Dermis microvascular lymphatic vessel endothelial cell (primary cell): ENCODE results near the gene TNIP1. TPM values are rescaled to one million over a fixed set of nuclear protein-coding genes. Genes with fewer than 3 reads are reported as not detected.
A peak's percentile ranks its signal among the peaks of the same experiment; 100 is the strongest.

Experiments used
- DNase-seq, 2 donors: peaks; one replicate each; pipeline versions ENCODE4 v3.0.0 to v3.0.0-alpha.2; 2010; ENCODE audit warnings: low read depth in 2 of 2
- total RNA-seq: library from RNA; depleted of rRNA; stranded (reverse); fragments of >200 nt; gene quantifications from 2 replicates; pipeline ENCODE4 v1.2.1, GENCODE V29; 2014

The TNIP1 gene
- total RNA-seq, 1 donor from 2014 or later, result 69.1 TPM

DNA sequence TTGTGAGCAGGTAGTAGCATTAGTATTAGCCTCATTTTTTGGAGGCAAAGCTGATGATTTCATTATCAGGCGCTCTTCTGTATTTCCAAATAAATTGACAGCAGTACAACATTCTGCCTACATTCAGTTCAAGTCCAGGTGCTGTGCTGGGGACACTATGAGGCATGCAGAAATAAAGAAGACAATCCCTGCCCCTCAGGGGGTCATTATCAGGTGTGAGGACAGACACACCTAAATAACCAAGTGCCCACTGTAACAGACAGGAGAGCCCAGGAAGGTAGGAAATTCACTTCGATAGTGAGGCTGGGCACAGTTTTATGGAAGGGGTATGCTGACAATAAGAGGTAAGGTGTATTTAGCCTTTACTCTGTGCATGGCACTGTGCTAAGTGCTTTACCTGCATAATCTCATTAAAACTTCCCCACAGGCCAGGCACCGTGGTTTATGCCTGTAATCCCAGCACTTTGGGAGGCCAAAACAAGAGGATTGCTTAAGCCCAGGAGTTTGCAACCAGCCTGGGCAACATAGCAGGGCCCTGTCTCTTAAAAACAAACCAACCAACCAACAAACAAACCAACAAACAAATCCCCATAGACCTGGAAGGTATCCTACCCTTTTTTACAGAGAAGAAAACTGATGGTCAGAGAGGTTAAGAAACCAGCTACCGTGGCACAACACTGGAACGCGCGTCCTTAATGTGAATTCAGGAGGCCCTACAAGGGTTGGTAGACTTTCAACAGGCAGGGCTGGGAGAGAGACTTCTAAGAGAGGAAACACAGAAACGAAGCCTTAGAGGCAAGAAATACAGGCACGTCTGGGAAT lies 77.9 kb downstream of the TNIP1 start:
- no peak for DNase-seq

GRCh38 chr5:151002250-151002649 lies 78.6 kb downstream of the TNIP1 start:
- DNase-seq, result peak in 1 of 2 donors; percentile 54

DNA sequence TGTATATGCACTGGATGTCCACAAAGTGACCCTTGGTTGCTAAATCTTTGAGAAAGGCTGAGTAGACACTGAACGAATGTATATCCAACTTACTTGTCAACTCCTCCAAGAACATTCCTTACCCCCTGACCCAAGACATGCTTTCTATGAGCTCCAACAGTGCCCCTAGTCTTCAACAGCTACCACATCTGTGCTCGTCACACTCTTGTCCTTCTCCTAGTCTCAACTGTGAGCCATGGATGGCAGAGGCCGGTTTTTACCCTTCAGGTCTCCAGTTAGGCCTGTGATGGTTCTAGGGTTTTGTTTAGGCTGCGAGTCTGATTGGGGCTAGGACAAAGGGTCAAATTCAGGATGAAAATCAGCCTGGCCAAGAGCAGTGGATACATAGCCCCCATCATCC lies 79.4 kb downstream of the TNIP1 start:
- no peak for DNase-seq

- no peak for DNase-seq
Measured at GRCh38 chr5:150999704-151000442, 81.0 kb downstream of the TNIP1 start.

- DNase-seq, result no peak
Measured at GRCh38 chr5:150993826-150994412, 86.9 kb downstream of the TNIP1 start.

DNA sequence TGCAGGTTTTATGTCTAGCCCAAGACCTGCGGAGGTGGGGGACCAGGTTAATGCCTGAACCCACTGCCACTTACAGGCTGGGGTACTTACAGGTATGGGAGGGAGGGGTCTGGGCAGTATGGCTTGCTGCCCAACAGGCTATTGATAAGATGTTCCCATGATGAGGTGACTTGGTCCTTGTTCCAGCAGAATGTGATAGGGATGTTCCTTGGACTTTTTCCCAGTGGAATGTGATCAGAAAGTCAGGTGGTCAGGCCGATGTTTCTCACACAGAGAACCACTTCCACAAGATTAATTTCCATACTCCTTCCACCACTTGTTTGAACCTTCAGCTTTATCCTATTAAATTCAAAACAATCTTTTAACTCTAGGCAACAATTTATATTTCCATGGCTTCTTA lies 87.4 kb downstream of the TNIP1 start:
- DNase-seq, result no peak

DNA sequence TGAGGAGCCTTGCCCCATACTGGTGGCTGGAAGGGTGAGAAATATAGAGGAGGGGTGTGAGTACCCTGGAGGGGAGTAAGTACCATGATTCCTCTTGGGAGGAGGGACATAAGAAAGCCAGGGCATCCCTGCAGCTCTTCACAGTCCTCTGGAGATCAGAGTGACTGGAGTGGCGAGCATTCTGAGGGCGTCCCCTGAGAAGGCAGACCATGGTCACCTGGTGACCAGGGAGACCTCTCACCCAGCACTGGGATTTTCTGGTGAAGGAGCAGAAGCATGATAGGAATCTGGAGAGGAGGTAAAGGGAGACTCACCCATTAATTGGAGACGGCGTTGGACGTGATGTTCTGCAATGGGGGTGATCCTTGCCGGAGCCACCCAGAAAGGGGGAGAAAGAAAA lies 88.1 kb downstream of the TNIP1 start:
- DNase-seq, result no peak

GRCh38 chr5:150989695-150990094 lies 91.1 kb downstream of the TNIP1 start:
- DNase-seq, result peak in 1 of 2 donors; percentile 5

DNA sequence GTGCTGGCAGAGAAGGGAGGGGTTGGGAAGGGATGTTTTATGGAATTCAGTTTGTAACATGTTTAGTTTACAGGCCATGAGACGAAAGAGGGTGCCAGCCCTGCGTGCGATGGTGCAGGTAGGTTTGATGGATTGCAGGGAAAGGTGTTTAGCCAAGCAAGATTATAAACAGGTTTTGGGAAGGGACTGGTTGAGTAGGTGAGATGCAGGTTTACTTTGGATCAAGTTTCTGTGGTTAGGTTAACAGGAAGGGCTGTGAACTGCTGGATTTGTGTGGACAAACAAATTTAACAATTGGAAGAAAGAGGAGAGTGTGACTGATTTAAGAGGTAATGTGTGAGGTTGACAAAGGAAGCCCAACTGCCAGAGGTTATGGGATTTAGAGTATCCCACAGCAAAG lies 93.1 kb downstream of the TNIP1 start:
- DNase-seq, result no peak

Other genes starting within 250 kb of the TNIP1 start
- not detected in 2 replicates for gene IRGM, start 234.5 kb downstream of the TNIP1 start, total RNA-seq
- gene ZNF300, start 176.1 kb downstream of the TNIP1 start, total RNA-seq, result 4.2 and 4.6 TPM in 2 replicates
- 8.6 and 15.7 TPM in 2 replicates for gene GPX3, start 60.4 kb downstream of the TNIP1 start, total RNA-seq
- gene ANXA6, start 76.7 kb upstream of the TNIP1 start, total RNA-seq, result 53.6 and 68.2 TPM in 2 replicates
- gene CCDC69, start 143.1 kb upstream of the TNIP1 start, total RNA-seq, result 3.4 and 3.5 TPM in 2 replicates
- gene GM2A, start 172.2 kb upstream of the TNIP1 start, total RNA-seq, result 9.2 and 14.7 TPM in 2 replicates
- gene SLC36A3, start 222.7 kb upstream of the TNIP1 start, total RNA-seq, result not detected in 2 replicates